Right lobe of liver (tissue), 6 donors: ENCODE results near the gene ALDH5A1. TPM values are rescaled to one million over a fixed set of nuclear protein-coding genes. Genes with fewer than 3 reads are reported as not detected.

Experiments
- ATAC-seq, 4 donors: fragments of 200-7000 bp; cut with Tn5 transposase; one replicate each; pipeline ENCODE4 v1.9.1; 2020; ENCODE audit warnings: mild to moderate bottlenecking in 4 of 4, moderate library complexity in 4 of 4
- DNase-seq, 3 donors: peaks; one replicate each; pipeline ENCODE4 v3.0.0-alpha.2; 2020
- H3K27ac ChIP-seq, 3 donors: fragments of 200-600 bp; one replicate each; pipeline ENCODE4 v1.8.0; 2022
- H3K27me3 ChIP-seq, 2 donors: fragments of 200-600 bp; one replicate each; pipeline ENCODE4 v1.8.0; 2022
- H3K36me3 ChIP-seq, 4 donors: fragments of 200-600 bp; sonication (generic) in 1 of 4; one replicate each; pipeline versions ENCODE4 v1.5.1 to v1.8.0; 2017 to 2022; ENCODE audit warnings: control low read depth in 1 of 4
- H3K4me1 ChIP-seq, 4 donors: fragments of 200-600 bp; sonication (generic) in 1 of 4; one replicate each; pipeline versions ENCODE4 v1.5.1 to v1.8.0; 2017 to 2022; ENCODE audit warnings: control low read depth in 1 of 4
- H3K4me3 ChIP-seq, 3 donors: fragments of 200-600 bp; one replicate each; pipeline ENCODE4 v1.8.0; 2022
- H3K9me3 ChIP-seq, 4 donors: fragments of 200-600 bp; sonication (generic) in 1 of 4; one replicate each; pipeline versions ENCODE4 v1.5.1 to v1.8.0; 2017 to 2022; ENCODE audit warnings: control low read depth in 1 of 4
- POLR2A ChIP-seq: fragments of 450-650 bp; IDR thresholded peaks from one replicate; pipeline ENCODE4 v1.6.1; 2017; ENCODE audit warnings: antibody characterized with exemption, mild to moderate bottlenecking
- WGBS: methylation state at CpG from one replicate; pipeline ENCODE4 v1.1.6; 2018; ENCODE audit warnings: low coverage, low lambda C conversion rate; ENCODE audit not compliant: insufficient coverage; ENCODE audit errors: missing lambda C conversion rate; 5-methylcytosine and 5-hydroxymethylcytosine counted together
- intact Hi-C, 2 donors: fragments of 100-400 bp; cut with DNase I; formaldehyde crosslinking; loops; one replicate each; pipeline versions ENCODE4 v1.11.2 to v1.14.1; 2022
- total RNA-seq, 6 experiments: library from RNA; depleted of rRNA in 2 of 6; stranded (reverse); fragments of >200 nt in 2 of 6; fragmentation: NEBNext Ultra II Directional in 3 of 6; extraction: Animal tissue kit (Norgen Biotek cat#: 25700) in 3 of 6; gene quantifications; one replicate each; pipeline versions ENCODE4 v1.1.0 to v1.2.4, GENCODE V29; 2016 to 2023
- TF ChIP-seq, protein P1 (sequence below), 4 donors: fragments of 200-600 bp in 3 of 4; fragments of 450-650 bp in 1 of 4; IDR thresholded peaks; one replicate each; pipeline versions ENCODE4 v1.5.1 to v1.8.0; 2016 to 2022; ENCODE audit warnings: antibody characterized with exemption in 4 of 4, mild to moderate bottlenecking in 2 of 4
- donor health status: DM: no; HTN: yes; CAD: no.
- donor health status: DM: no; HTN: no; CAD: no.
- donor health status: DM: no; HTN: no; CAD: no.
- donor health status: DM: no; HTN: yes; CAD: no.
- donor health status: DM: no; HTN: yes; CAD: no.

Gene ALDH5A1
- total RNA-seq, 6 experiments from 2014 or later: 24.2 to 71.0 (median 47.2) TPM

DNA sequence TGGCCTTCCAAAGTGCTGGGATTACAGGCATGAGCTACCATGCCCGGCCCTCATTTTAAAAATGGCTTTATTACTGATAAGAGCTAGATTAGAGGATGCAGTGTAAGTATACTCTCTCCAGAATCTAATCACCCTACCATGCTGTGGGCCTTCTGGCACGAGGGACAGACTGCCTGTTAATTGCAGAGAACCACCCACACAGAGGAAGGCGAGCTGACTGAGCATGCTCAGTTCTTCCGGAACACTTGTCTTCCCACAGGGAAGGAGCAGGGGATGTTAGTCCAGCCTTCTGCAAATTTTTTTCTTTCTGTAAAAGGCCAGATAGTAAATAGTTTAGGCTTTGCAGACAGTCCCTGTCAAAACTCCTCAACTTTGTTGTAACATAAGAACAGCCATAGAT, 48.9 kb downstream of the ALDH5A1 start:
- TF ChIP-seq, protein P1, sequence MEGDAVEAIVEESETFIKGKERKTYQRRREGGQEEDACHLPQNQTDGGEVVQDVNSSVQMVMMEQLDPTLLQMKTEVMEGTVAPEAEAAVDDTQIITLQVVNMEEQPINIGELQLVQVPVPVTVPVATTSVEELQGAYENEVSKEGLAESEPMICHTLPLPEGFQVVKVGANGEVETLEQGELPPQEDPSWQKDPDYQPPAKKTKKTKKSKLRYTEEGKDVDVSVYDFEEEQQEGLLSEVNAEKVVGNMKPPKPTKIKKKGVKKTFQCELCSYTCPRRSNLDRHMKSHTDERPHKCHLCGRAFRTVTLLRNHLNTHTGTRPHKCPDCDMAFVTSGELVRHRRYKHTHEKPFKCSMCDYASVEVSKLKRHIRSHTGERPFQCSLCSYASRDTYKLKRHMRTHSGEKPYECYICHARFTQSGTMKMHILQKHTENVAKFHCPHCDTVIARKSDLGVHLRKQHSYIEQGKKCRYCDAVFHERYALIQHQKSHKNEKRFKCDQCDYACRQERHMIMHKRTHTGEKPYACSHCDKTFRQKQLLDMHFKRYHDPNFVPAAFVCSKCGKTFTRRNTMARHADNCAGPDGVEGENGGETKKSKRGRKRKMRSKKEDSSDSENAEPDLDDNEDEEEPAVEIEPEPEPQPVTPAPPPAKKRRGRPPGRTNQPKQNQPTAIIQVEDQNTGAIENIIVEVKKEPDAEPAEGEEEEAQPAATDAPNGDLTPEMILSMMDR (IDR thresholded peaks at IDR 0.05): no peak
- TF ChIP-seq POLR2A: no peak
- no peaks in the 10 kb centered on the region for H3K4me1 ChIP-seq
- intact Hi-C loops: no loop called here
- no peak overlapping the region for H3K4me3 ChIP-seq
- H3K9me3 ChIP-seq: no peaks in the 10 kb centered on the region
- no peaks in the 10 kb centered on the region for H3K36me3 ChIP-seq
- ATAC-seq: no peak
- DNase-seq: no peak
- no peaks in the 10 kb centered on the region for H3K27me3 ChIP-seq
- no peak overlapping the region for H3K27ac ChIP-seq
- 82% methylated on average over 3 of the region's 4 CpGs for WGBS

DNA sequence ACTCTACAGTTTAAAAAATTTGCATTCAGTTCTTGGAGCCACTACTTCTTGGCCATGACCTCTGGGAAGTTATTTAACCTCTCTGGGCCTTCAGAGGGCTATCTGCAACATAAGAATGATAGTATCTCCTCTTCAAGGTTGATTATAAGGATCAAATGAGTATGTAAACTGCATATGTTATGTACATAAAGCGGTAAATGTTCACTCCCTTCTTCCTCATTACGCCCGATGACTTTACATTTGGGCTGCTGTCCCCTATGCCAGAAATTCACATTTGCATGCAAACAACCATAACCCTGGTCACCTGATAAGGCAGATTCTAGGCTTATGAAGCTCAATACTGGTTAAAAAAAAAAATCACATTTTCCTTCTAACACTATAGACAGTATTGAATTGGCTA, 50.4 kb downstream of the ALDH5A1 start:
- 95% methylated on average over 3 of the region's 3 CpGs for WGBS
- no peak for ATAC-seq
- intact Hi-C loops: no loop called here

DNA sequence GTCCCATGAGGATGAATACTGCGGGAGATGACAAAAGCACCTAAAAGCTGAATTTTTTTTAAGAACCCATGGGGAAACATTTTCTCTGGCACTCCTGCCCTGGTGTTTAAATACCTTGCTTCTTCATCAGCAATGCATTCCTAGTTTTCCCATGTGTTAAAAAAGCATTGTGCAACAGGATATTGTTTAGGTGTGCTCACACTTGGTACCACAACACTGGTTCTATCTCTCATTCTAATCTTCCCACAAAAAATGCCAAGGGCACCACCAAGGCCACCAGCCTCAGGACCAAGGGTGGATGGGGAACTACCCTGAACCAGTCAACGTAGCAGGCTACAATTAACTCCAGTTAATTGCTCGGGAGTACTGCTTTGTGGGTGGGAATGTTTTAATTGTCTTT, 50.9 kb downstream of the ALDH5A1 start:
- Histone ChIP-seq H3K4me3 (no peak overlapping the region), H3K36me3 (no peaks in the 10 kb centered on the region)
- no peak for ATAC-seq

More for the DNA sequence above, 50.4 kb downstream of the ALDH5A1 start:
- no peak overlapping the region for H3K4me3 ChIP-seq
- no peak for TF ChIP-seq POLR2A
- TF ChIP-seq, protein P1 (IDR thresholded peaks at IDR 0.05): no peak
- no peaks in the 10 kb centered on the region for H3K36me3 ChIP-seq
- no peak overlapping the region for H3K27ac ChIP-seq
- H3K9me3 ChIP-seq: no peaks in the 10 kb centered on the region
- H3K4me1 ChIP-seq: no peaks in the 10 kb centered on the region
- H3K27me3 ChIP-seq: no peaks in the 10 kb centered on the region
- no peak for DNase-seq

DNA sequence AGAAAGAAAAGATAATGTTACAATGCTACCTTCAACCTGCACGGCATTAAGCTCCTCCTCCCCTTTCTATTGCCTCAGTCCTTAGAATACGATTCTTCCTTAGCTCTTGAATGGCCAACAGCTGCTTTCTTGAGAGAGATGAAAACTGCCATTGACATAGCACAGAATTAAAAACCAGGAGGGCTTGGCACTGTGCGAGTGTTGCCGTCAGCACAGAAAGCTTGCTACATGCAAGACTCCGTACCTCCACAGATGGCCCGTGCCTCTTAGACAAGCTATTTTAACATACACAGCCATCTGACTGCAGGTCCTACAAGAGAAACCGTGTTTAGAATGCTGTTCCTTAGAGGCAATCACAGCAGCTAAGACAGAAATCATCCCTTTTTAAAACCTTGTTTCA, 51.7 kb downstream of the ALDH5A1 start:
- intact Hi-C loops: no loop called here
- H3K27me3 ChIP-seq: no peaks in the 10 kb centered on the region
- no peak overlapping the region for H3K27ac ChIP-seq
- WGBS: 79% methylated on average over 7 of the region's 7 CpGs
- no peaks in the 10 kb centered on the region for H3K9me3 ChIP-seq
- TF ChIP-seq POLR2A: no peak
- TF ChIP-seq, protein P1 (IDR thresholded peaks at IDR 0.05): no peak
- H3K36me3 ChIP-seq: no peaks in the 10 kb centered on the region
- ATAC-seq: no peak
- DNase-seq: no peak
- H3K4me1 ChIP-seq: no peaks in the 10 kb centered on the region
- no peak overlapping the region for H3K4me3 ChIP-seq

More for the DNA sequence above, 50.9 kb downstream of the ALDH5A1 start:
- Histone ChIP-seq H3K9me3 (no peaks in the 10 kb centered on the region), H3K27ac (no peak overlapping the region), H3K27me3 (no peaks in the 10 kb centered on the region), H3K4me1 (no peaks in the 10 kb centered on the region)
- 83% methylated on average over 3 of the region's 3 CpGs for WGBS
- TF ChIP-seq, protein P1 (IDR thresholded peaks at IDR 0.05): no peak
- TF ChIP-seq POLR2A: no peak
- intact Hi-C loops: no loop called here
- DNase-seq: no peak

DNA sequence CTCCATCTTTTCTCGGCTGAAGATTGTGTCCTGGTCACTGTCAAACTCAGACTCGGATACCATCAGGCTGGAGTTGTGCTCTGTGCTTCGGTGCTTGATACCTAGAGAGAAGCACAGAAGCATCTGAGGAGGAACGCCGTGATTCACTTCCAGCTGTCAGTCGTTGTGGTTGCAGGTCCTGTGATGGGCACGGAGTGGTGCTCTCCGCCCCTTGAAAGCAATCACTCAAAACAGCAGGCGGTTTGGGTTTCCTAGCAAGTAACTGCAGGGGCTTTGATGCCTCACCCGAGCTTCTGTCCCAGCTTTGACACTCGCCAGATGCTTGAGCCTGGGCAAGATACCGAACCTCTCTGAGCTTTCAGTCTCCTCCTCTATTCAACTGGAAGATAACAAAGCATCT, 52.5 kb downstream of the ALDH5A1 start:
- H3K9me3 ChIP-seq: no peaks in the 10 kb centered on the region
- H3K4me3 ChIP-seq: no peak overlapping the region
- no peak for ATAC-seq
- no peaks in the 10 kb centered on the region for H3K27me3 ChIP-seq
- H3K36me3 ChIP-seq: no peaks in the 10 kb centered on the region
- 39% methylated on average over 12 of the region's 12 CpGs for WGBS
- H3K4me1 ChIP-seq: no peaks in the 10 kb centered on the region
- TF ChIP-seq, protein P1 (IDR thresholded peaks at IDR 0.05): no peak
- TF ChIP-seq POLR2A: no peak
- intact Hi-C loops: no loop called here
- no peak overlapping the region for H3K27ac ChIP-seq
- no peak for DNase-seq
